Measurements from ENCODE around the gene AHDC1.

DNA sequence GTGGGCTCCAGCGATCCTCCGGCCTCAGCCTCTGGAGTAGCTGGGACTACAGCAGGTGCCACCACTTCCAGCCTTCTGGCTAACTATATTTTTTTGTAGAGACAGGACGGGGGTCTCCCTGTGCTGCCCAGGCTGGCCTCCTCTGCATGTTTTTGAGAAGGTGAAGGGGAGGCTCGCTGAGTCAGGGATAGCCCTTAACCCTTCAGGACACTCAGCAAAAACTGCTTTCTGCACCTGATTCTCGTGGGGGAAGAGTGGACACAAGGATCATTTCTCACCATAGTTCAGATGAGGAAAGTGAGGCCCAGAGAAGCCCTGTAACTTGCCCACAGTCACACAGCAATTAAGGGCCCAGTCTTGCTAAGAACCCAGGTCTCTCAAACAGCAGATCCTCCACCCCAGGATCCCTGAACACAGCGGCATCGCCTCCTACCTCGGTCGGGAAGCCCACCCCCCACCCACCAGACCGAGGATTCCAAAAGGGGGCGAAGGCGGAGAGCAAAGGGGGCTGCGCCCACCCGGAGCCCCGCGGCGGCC lies 29.8 kb upstream of the AHDC1 start:
- TF ChIP-seq, protein P1, sequence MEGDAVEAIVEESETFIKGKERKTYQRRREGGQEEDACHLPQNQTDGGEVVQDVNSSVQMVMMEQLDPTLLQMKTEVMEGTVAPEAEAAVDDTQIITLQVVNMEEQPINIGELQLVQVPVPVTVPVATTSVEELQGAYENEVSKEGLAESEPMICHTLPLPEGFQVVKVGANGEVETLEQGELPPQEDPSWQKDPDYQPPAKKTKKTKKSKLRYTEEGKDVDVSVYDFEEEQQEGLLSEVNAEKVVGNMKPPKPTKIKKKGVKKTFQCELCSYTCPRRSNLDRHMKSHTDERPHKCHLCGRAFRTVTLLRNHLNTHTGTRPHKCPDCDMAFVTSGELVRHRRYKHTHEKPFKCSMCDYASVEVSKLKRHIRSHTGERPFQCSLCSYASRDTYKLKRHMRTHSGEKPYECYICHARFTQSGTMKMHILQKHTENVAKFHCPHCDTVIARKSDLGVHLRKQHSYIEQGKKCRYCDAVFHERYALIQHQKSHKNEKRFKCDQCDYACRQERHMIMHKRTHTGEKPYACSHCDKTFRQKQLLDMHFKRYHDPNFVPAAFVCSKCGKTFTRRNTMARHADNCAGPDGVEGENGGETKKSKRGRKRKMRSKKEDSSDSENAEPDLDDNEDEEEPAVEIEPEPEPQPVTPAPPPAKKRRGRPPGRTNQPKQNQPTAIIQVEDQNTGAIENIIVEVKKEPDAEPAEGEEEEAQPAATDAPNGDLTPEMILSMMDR (IDR thresholded peaks at IDR 0.05 in 2 of 3, conservative IDR thresholded peaks at IDR 0.05 in 1 of 3; ENCODE audit: borderline replicate concordance in 1 of 3, insufficient read depth in 1 of 3, low read depth in 2 of 3, low read length in 2 of 3): no peak
- no peak for TF ChIP-seq SRF (IDR thresholded peaks at IDR 0.05; ENCODE audit: low read depth)
- no peak for TF ChIP-seq POLR2A (IDR thresholded peaks at IDR 0.05; ENCODE audit: borderline replicate concordance, extremely low read depth, insufficient read depth, insufficient read length)
- TF ChIP-seq EZH2 (IDR thresholded peaks at IDR 0.05): no peak
- TF ChIP-seq, protein P2, sequence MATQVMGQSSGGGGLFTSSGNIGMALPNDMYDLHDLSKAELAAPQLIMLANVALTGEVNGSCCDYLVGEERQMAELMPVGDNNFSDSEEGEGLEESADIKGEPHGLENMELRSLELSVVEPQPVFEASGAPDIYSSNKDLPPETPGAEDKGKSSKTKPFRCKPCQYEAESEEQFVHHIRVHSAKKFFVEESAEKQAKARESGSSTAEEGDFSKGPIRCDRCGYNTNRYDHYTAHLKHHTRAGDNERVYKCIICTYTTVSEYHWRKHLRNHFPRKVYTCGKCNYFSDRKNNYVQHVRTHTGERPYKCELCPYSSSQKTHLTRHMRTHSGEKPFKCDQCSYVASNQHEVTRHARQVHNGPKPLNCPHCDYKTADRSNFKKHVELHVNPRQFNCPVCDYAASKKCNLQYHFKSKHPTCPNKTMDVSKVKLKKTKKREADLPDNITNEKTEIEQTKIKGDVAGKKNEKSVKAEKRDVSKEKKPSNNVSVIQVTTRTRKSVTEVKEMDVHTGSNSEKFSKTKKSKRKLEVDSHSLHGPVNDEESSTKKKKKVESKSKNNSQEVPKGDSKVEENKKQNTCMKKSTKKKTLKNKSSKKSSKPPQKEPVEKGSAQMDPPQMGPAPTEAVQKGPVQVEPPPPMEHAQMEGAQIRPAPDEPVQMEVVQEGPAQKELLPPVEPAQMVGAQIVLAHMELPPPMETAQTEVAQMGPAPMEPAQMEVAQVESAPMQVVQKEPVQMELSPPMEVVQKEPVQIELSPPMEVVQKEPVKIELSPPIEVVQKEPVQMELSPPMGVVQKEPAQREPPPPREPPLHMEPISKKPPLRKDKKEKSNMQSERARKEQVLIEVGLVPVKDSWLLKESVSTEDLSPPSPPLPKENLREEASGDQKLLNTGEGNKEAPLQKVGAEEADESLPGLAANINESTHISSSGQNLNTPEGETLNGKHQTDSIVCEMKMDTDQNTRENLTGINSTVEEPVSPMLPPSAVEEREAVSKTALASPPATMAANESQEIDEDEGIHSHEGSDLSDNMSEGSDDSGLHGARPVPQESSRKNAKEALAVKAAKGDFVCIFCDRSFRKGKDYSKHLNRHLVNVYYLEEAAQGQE (IDR thresholded peaks at IDR 0.05; ENCODE audit: low read depth): no peak
- no peak for TF ChIP-seq RAD21 (IDR thresholded peaks at IDR 0.05; ENCODE audit: low read depth)
- TF ChIP-seq SP1 (IDR thresholded peaks at IDR 0.05; ENCODE audit: low read depth): no peak
- TF ChIP-seq ZFX (IDR thresholded peaks at IDR 0.05): no peak
- TF ChIP-seq, protein P3, sequence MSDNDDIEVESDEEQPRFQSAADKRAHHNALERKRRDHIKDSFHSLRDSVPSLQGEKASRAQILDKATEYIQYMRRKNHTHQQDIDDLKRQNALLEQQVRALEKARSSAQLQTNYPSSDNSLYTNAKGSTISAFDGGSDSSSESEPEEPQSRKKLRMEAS (IDR thresholded peaks at IDR 0.05): no peak
- TF ChIP-seq ZNF274 (IDR thresholded peaks at IDR 0.05; ENCODE audit: low read depth, low read length): no peak
- TF ChIP-seq, protein P4, sequence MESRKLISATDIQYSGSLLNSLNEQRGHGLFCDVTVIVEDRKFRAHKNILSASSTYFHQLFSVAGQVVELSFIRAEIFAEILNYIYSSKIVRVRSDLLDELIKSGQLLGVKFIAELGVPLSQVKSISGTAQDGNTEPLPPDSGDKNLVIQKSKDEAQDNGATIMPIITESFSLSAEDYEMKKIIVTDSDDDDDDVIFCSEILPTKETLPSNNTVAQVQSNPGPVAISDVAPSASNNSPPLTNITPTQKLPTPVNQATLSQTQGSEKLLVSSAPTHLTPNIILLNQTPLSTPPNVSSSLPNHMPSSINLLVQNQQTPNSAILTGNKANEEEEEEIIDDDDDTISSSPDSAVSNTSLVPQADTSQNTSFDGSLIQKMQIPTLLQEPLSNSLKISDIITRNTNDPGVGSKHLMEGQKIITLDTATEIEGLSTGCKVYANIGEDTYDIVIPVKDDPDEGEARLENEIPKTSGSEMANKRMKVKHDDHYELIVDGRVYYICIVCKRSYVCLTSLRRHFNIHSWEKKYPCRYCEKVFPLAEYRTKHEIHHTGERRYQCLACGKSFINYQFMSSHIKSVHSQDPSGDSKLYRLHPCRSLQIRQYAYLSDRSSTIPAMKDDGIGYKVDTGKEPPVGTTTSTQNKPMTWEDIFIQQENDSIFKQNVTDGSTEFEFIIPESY (IDR thresholded peaks at IDR 0.05; ENCODE audit: extremely low read depth, insufficient replicate concordance, low read length): no peak
- TF ChIP-seq CEBPB (IDR thresholded peaks at IDR 0.05; ENCODE audit: low read depth): no peak
- no peak for TF ChIP-seq EZH2phosphoT487 (IDR thresholded peaks at IDR 0.05; ENCODE audit: borderline replicate concordance)
- no peak for TF ChIP-seq EGR1 (IDR thresholded peaks at IDR 0.05; ENCODE audit: low read depth)

All from HCT116 (cell line).